HepG2 (cell line): Measurements from ENCODE around the gene DLL4. TPM values are rescaled to one million over a fixed set of nuclear protein-coding genes. Genes with fewer than 3 reads are reported as not detected.

Source experiments
- AGO2 ChIP-seq: fragments of 200-400 bp; formaldehyde crosslinking; optimal IDR thresholded peaks from 2 replicates; pipeline ENCODE3; 2017; ENCODE audit warnings: mild to moderate bottlenecking, low read depth, low read length, moderate library complexity
- ASH2L ChIP-seq: fragments of 300-600, 200-600 bp; sonication (generic); IDR thresholded peaks from 2 replicates; pipeline ENCODE4 v1.7.0; 2017; ENCODE audit warnings: low read depth, mild to moderate bottlenecking, moderate library complexity, mixed read lengths, low read length; ENCODE audit not compliant: insufficient read length
- ATF1 ChIP-seq: IDR thresholded peaks from 2 replicates; pipeline ENCODE4 v1.6.1; 2016; ENCODE audit warnings: mild to moderate bottlenecking, control low read depth
- CC2D1A ChIP-seq: sonication (generic); formaldehyde crosslinking; IDR thresholded peaks from 2 replicates; pipeline ENCODE4 v1.8.1; 2023; ENCODE audit warnings: mild to moderate bottlenecking, missing genetic modification reagents
- GPN1 ChIP-seq: sonication (generic); formaldehyde crosslinking; IDR thresholded peaks from 2 replicates; pipeline ENCODE4 v1.5.1; 2020; ENCODE audit warnings: missing genetic modification reagents, borderline replicate concordance
- HNRNPLL ChIP-seq: fragments of 200-400 bp; formaldehyde crosslinking; IDR thresholded peaks from 2 replicates; pipeline ENCODE4 v1.6.1; 2017; ENCODE audit warnings: mild to moderate bottlenecking, low read depth, low read length; ENCODE audit not compliant: poor library complexity, severe bottlenecking
- HOXA7 ChIP-seq: sonication (generic); formaldehyde crosslinking; IDR thresholded peaks from 2 replicates; pipeline ENCODE4 v1.8.1; 2022; ENCODE audit warnings: mild to moderate bottlenecking, missing genetic modification reagents, moderate library complexity
- IRX3 ChIP-seq: sonication (generic); formaldehyde crosslinking; IDR thresholded peaks from 2 replicates; pipeline ENCODE4 v1.8.1; 2023; ENCODE audit warnings: mild to moderate bottlenecking, low read depth, missing genetic modification reagents, borderline replicate concordance
- KDM1A ChIP-seq: IDR thresholded peaks from 2 replicates; pipeline ENCODE4 v1.6.1; 2016; ENCODE audit warnings: missing compliant biosample characterization
- MXD4 ChIP-seq: IDR thresholded peaks from 2 replicates; pipeline ENCODE4 v1.6.1; 2016; ENCODE audit warnings: mild to moderate bottlenecking, missing biosample characterization, missing genetic modification reagents
- NRL ChIP-seq: sonication (generic); formaldehyde crosslinking; IDR thresholded peaks from 2 replicates; pipeline ENCODE4 v1.5.0; 2020; ENCODE audit warnings: missing genetic modification reagents, mild to moderate bottlenecking, moderate library complexity, borderline replicate concordance
- PHF8 ChIP-seq: sonication (generic); formaldehyde crosslinking; IDR thresholded peaks from 2 replicates; pipeline ENCODE4 v1.5.0; 2020; ENCODE audit warnings: missing genetic modification reagents
- POLR2AphosphoS2 ChIP-seq: IDR thresholded peaks from 2 replicates; pipeline ENCODE4 v1.6.1; 2011; ENCODE audit warnings: low read depth, low read length, improper control_type of control experiment
- STAG1 ChIP-seq: sonication (generic); formaldehyde crosslinking; IDR thresholded peaks from 2 replicates; pipeline ENCODE4 v1.4.0; 2020; ENCODE audit warnings: missing genetic modification reagents
- ZBTB21 ChIP-seq: sonication (generic); formaldehyde crosslinking; IDR thresholded peaks from 2 replicates; pipeline ENCODE4 v1.4.0; 2020; ENCODE audit warnings: missing genetic modification reagents
- ZBTB3 ChIP-seq: sonication (generic); formaldehyde crosslinking; IDR thresholded peaks from 2 replicates; pipeline ENCODE4 v1.4.0; 2020; ENCODE audit warnings: low read depth, mild to moderate bottlenecking, moderate library complexity, missing genetic modification reagents, borderline replicate concordance
- ZFP36L2 ChIP-seq: sonication (generic); formaldehyde crosslinking; IDR thresholded peaks from 2 replicates; pipeline ENCODE4 v1.4.0; 2020; ENCODE audit warnings: missing genetic modification reagents
- ZNF235 ChIP-seq: sonication (generic); formaldehyde crosslinking; IDR thresholded peaks from 2 replicates; pipeline ENCODE4 v1.8.1; 2023; ENCODE audit warnings: mild to moderate bottlenecking, missing genetic modification reagents, borderline replicate concordance
- ZNF33B ChIP-seq: sonication (generic); formaldehyde crosslinking; IDR thresholded peaks from 2 replicates; pipeline ENCODE4 v1.5.1; 2020; ENCODE audit warnings: mild to moderate bottlenecking, missing genetic modification reagents
- ZNF772 ChIP-seq: sonication (generic); formaldehyde crosslinking; IDR thresholded peaks from 2 replicates; pipeline ENCODE4 v1.5.0; 2020; ENCODE audit warnings: mild to moderate bottlenecking, missing genetic modification reagents
- ZNF83 ChIP-seq: sonication (generic); formaldehyde crosslinking; IDR thresholded peaks from 2 replicates; pipeline ENCODE4 v1.4.0; 2020; ENCODE audit warnings: missing genetic modification reagents, mild to moderate bottlenecking, borderline replicate concordance
- polyA plus RNA-seq, 8 experiments: library from polyadenylated mRNA; depleted of rRNA in 3 of 8; stranded (reverse) in 7 of 8; unstranded in 1 of 8; fragments of >200 nt; fragmentation: Illumina TruSeq in 4 of 8; extraction: Trizol in 4 of 8; gene quantifications; 2 replicates each; pipeline versions ENCODE4 v1.2.1 to v1.2.3, GENCODE V29; 2011 to 2016; ENCODE audit warnings: low read depth in 4 of 8, missing spikeins in 1 of 8, mixed read lengths in 1 of 8; ENCODE audit not compliant: insufficient read depth in 1 of 8
- total RNA-seq, 5 experiments: library from RNA; depleted of rRNA; stranded (reverse); fragments of >200 nt; fragmentation: Illumina TruSeq; extraction: Trizol; gene quantifications; 2 replicates each; pipeline ENCODE4 v1.2.3, GENCODE V29; 2016; ENCODE audit warnings: low read depth in 1 of 5
- TF ChIP-seq, protein P1 (sequence below): sonication (generic); formaldehyde crosslinking; conservative IDR thresholded peaks from 2 replicates; pipeline ENCODE4 v1.4.0; 2020; ENCODE audit warnings: mild to moderate bottlenecking, missing genetic modification reagents, moderate library complexity
- TF ChIP-seq, protein P2 (sequence below): sonication (generic); formaldehyde crosslinking; IDR thresholded peaks from 2 replicates; pipeline ENCODE4 v1.9.0; 2022; ENCODE audit warnings: missing genetic modification reagents, mild to moderate bottlenecking, borderline replicate concordance
- TF ChIP-seq, protein P3 (sequence below): sonication (generic); formaldehyde crosslinking; IDR thresholded peaks from 2 replicates; pipeline ENCODE4 v1.8.0; 2022; ENCODE audit warnings: mild to moderate bottlenecking, missing genetic modification reagents; ENCODE audit not compliant: insufficient replicate concordance

DLL4 gene
- total and polyA plus RNA-seq, 2 of the 13 experiments (the other 11 are each of a cell fraction or from before 2014, with no cell fraction given), result 0.20 to 0.25 TPM

DNA sequence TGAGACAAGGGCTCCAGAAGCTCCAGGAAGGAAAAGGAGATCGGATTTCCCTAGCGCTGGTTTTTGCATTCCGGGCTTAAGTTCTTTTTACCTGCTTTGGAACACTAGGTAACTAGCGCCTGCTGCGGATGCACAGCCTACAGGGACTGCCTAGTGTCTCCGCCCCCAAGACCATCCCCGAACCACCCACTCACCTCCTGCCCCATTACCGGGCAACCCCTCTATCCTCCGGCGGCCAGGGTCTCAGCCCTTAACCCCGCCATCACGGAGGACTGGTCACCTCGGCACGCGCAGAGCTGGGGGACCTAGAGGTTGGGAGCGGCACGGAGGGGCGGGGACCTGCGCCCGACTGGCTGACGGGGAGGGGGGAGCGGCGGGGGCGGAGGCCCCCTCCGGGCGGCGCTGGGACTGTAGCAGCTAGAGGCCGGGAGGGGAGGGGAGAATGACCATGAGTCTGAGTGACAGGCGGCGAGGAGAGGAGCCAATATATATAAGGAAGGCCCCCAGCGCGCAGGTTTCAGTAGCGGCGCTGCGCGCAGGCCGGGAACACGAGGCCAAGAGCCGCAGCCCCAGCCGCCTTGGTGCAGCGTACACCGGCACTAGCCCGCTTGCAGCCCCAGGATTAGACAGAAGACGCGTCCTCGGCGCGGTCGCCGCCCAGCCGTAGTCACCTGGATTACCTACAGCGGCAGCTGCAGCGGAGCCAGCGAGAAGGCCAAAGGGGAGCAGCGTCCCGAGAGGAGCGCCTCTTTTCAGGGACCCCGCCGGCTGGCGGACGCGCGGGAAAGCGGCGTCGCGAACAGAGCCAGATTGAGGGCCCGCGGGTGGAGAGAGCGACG, at the start of gene DLL4 (continued):
- TF ChIP-seq ZBTB3 (CRISPR knock-in tag) (no peak), AGO2 (peak; percentile 6), NRL (no peak), HOXA7 (CRISPR knock-in tag) (no peak), STAG1 (no peak), ZFP36L2 (CRISPR knock-in tag) (no peak), HNRNPLL (no peak), ASH2L (no peak), KDM1A (CRISPR knock-in tag) (no peak), CC2D1A (no peak), ATF1 (CRISPR knock-in tag) (no peak), ZNF235 (CRISPR knock-in tag) (no peak), GPN1 (CRISPR knock-in tag) (no peak), POLR2AphosphoS2 (no peak), PHF8 (CRISPR knock-in tag) (peak; percentile 31), ZNF33B (CRISPR knock-in tag) (no peak), ZNF772 (CRISPR knock-in tag) (no peak; the same call in 1 of the 2 replicates), MXD4 (CRISPR knock-in tag) (no peak), ZNF83 (CRISPR knock-in tag) (no peak), ZBTB21 (no peak), IRX3 (CRISPR knock-in tag) (no peak)
- TF ChIP-seq, protein P1, sequence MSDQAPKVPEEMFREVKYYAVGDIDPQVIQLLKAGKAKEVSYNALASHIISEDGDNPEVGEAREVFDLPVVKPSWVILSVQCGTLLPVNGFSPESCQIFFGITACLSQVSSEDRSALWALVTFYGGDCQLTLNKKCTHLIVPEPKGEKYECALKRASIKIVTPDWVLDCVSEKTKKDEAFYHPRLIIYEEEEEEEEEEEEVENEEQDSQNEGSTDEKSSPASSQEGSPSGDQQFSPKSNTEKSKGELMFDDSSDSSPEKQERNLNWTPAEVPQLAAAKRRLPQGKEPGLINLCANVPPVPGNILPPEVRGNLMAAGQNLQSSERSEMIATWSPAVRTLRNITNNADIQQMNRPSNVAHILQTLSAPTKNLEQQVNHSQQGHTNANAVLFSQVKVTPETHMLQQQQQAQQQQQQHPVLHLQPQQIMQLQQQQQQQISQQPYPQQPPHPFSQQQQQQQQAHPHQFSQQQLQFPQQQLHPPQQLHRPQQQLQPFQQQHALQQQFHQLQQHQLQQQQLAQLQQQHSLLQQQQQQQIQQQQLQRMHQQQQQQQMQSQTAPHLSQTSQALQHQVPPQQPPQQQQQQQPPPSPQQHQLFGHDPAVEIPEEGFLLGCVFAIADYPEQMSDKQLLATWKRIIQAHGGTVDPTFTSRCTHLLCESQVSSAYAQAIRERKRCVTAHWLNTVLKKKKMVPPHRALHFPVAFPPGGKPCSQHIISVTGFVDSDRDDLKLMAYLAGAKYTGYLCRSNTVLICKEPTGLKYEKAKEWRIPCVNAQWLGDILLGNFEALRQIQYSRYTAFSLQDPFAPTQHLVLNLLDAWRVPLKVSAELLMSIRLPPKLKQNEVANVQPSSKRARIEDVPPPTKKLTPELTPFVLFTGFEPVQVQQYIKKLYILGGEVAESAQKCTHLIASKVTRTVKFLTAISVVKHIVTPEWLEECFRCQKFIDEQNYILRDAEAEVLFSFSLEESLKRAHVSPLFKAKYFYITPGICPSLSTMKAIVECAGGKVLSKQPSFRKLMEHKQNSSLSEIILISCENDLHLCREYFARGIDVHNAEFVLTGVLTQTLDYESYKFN (CRISPR knock-in tag), result no peak
- TF ChIP-seq, protein P2, sequence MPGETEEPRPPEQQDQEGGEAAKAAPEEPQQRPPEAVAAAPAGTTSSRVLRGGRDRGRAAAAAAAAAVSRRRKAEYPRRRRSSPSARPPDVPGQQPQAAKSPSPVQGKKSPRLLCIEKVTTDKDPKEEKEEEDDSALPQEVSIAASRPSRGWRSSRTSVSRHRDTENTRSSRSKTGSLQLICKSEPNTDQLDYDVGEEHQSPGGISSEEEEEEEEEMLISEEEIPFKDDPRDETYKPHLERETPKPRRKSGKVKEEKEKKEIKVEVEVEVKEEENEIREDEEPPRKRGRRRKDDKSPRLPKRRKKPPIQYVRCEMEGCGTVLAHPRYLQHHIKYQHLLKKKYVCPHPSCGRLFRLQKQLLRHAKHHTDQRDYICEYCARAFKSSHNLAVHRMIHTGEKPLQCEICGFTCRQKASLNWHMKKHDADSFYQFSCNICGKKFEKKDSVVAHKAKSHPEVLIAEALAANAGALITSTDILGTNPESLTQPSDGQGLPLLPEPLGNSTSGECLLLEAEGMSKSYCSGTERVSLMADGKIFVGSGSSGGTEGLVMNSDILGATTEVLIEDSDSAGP (CRISPR knock-in tag), result no peak
- TF ChIP-seq, protein P3, sequence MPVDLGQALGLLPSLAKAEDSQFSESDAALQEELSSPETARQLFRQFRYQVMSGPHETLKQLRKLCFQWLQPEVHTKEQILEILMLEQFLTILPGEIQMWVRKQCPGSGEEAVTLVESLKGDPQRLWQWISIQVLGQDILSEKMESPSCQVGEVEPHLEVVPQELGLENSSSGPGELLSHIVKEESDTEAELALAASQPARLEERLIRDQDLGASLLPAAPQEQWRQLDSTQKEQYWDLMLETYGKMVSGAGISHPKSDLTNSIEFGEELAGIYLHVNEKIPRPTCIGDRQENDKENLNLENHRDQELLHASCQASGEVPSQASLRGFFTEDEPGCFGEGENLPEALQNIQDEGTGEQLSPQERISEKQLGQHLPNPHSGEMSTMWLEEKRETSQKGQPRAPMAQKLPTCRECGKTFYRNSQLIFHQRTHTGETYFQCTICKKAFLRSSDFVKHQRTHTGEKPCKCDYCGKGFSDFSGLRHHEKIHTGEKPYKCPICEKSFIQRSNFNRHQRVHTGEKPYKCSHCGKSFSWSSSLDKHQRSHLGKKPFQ (CRISPR knock-in tag), result no peak
